Limb (tissue), 2 donors: ENCODE measurements around the gene SRSF4.
"Not testable (repeated sequence)": the region's sequence is repeated elsewhere in the genome, so short reads cannot be mapped to it uniquely, and the experiment has no call there.

Source experiments
- DNase-seq, 2 donors: peaks; one replicate each; pipeline ENCODE4 v3.0.0-alpha.2; 2016; ENCODE audit errors: extremely low spot score in 2 of 2

The SRSF4 gene

GRCh38 chr1:29164588-29164987 is 17.1 kb downstream of the SRSF4 start:
- no peak for DNase-seq

GRCh38 chr1:29162476-29163138 is 19.1 kb downstream of the SRSF4 start:
- no peak for DNase-seq

GRCh38 chr1:29162025-29162424 is 19.7 kb downstream of the SRSF4 start:
- no peak for DNase-seq

- no peak for DNase-seq
Observed at GRCh38 chr1:29159773-29160172, 21.9 kb downstream of the SRSF4 start.

GRCh38 chr1:29157269-29157601 is 24.5 kb downstream of the SRSF4 start:
- no peak for DNase-seq

- no peak for DNase-seq
Observed at GRCh38 chr1:29156543-29157268, 25.0 kb downstream of the SRSF4 start.

GRCh38 chr1:29152046-29152805 is 29.5 kb downstream of the SRSF4 start:
- DNase-seq, result no peak

GRCh38 chr1:29150346-29150745 is 31.4 kb downstream of the SRSF4 start:
- not testable (repeated sequence) for DNase-seq

GRCh38 chr1:29148656-29149491 is 32.8 kb downstream of the SRSF4 start:
- DNase-seq, result no peak

GRCh38 chr1:29145739-29146437 is 35.8 kb downstream of the SRSF4 start:
- no peak for DNase-seq

- DNase-seq, result no peak
Observed at GRCh38 chr1:29144178-29144577, 37.5 kb downstream of the SRSF4 start.

- DNase-seq, result no peak
Observed at GRCh38 chr1:29142714-29143113, 39.0 kb downstream of the SRSF4 start.

- DNase-seq, result no peak
Observed at GRCh38 chr1:29136391-29136915, 45.2 kb downstream of the SRSF4 start.

GRCh38 chr1:29134695-29135028 is 47.0 kb downstream of the SRSF4 start:
- DNase-seq, result no peak

- DNase-seq, result no peak
Observed at GRCh38 chr1:29133861-29134694, 47.6 kb downstream of the SRSF4 start.

GRCh38 chr1:29131056-29131455 is 50.6 kb downstream of the SRSF4 start:
- not testable (repeated sequence) for DNase-seq

GRCh38 chr1:29129916-29130315 is 51.8 kb downstream of the SRSF4 start:
- no peak for DNase-seq

GRCh38 chr1:29128739-29129138 is 53.0 kb downstream of the SRSF4 start:
- DNase-seq, result no peak

GRCh38 chr1:29126198-29126597 is 55.5 kb downstream of the SRSF4 start:
- DNase-seq, result no peak

GRCh38 chr1:29125788-29126187 is 55.9 kb downstream of the SRSF4 start:
- no peak for DNase-seq
